Left hindlimb (tissue), 1 donor: ENCODE measurements around the gene APRT.
"Not testable (repeated sequence)": the region's sequence is repeated elsewhere in the genome, so short reads cannot be mapped to it uniquely, and the experiment has no call there.

Experiments used
- DNase-seq: peaks from one replicate; pipeline ENCODE4 v3.0.0-alpha.2; 2018

Gene APRT

GRCh38 chr16:88784856-88785105 lies 26.9 kb downstream of the APRT start:
- DNase-seq, result no peak

GRCh38 chr16:88784074-88784855 lies 27.5 kb downstream of the APRT start:
- DNase-seq, result peak; percentile 83

- no peak for DNase-seq
Observed at GRCh38 chr16:88783391-88784073, 28.2 kb downstream of the APRT start.

GRCh38 chr16:88782454-88783390 lies 29.0 kb downstream of the APRT start:
- no peak for DNase-seq

- no peak for DNase-seq
Observed at GRCh38 chr16:88781140-88782077, 30.3 kb downstream of the APRT start.

- DNase-seq, result no peak
Observed at GRCh38 chr16:88780142-88781062, 31.3 kb downstream of the APRT start.

GRCh38 chr16:88779406-88780141 lies 32.2 kb downstream of the APRT start:
- no peak for DNase-seq

GRCh38 chr16:88778541-88779065 lies 33.1 kb downstream of the APRT start:
- DNase-seq, result no peak

- DNase-seq, result no peak
Observed at GRCh38 chr16:88778271-88778525, 33.5 kb downstream of the APRT start.

- no peak for DNase-seq
Observed at GRCh38 chr16:88777471-88778270, 34.1 kb downstream of the APRT start.

- DNase-seq, result no peak
Observed at GRCh38 chr16:88775825-88776224, 35.9 kb downstream of the APRT start.

GRCh38 chr16:88774544-88775393 lies 37.0 kb downstream of the APRT start:
- DNase-seq, result no peak

- peak; percentile 78 for DNase-seq
Observed at GRCh38 chr16:88773812-88774291, 37.9 kb downstream of the APRT start.

GRCh38 chr16:88772871-88773811 lies 38.6 kb downstream of the APRT start:
- peak; percentile 76 for DNase-seq

GRCh38 chr16:88771781-88772180 lies 39.9 kb downstream of the APRT start:
- DNase-seq, result not testable (repeated sequence)

GRCh38 chr16:88771294-88771772 lies 40.4 kb downstream of the APRT start:
- DNase-seq, result no peak
